K562 (cell line): ENCODE measurements around the gene DAPK2. TPM values are rescaled to one million over a fixed set of nuclear protein-coding genes. Genes with fewer than 3 reads are reported as not detected.
A peak's percentile ranks its signal among the peaks of the same experiment; 100 is the strongest.

Experiments used
- BMI1 ChIP-seq: fragments of 150-350 bp; IDR thresholded peaks from 2 replicates; pipeline ENCODE4 v1.6.1; 2014; ENCODE audit warnings: low read length
- DDX20 ChIP-seq: fragments of 450-650 bp; IDR thresholded peaks from 2 replicates; pipeline ENCODE4 v1.6.1; 2016; ENCODE audit warnings: missing genetic modification characterization, low read depth, mild to moderate bottlenecking, missing compliant biosample characterization, moderate library complexity
- HDGF ChIP-seq: fragments of 450-650 bp; IDR thresholded peaks from 2 replicates; pipeline ENCODE4 v1.6.1; 2016
- HNRNPK ChIP-seq: fragments of 200-400 bp; formaldehyde crosslinking; IDR thresholded peaks from one replicate; pipeline ENCODE4 v1.6.1; 2018; ENCODE audit warnings: mild to moderate bottlenecking, low read depth, low read length; ENCODE audit not compliant: poor library complexity, severe bottlenecking
- JUNB ChIP-seq: fragments of 450-650 bp; formaldehyde crosslinking; conservative IDR thresholded peaks from 2 replicates; pipeline ENCODE4 v1.4.0; 2020; ENCODE audit warnings: mild to moderate bottlenecking
- KLF16 ChIP-seq: IDR thresholded peaks from 2 replicates; pipeline ENCODE4 v1.6.1; 2016; ENCODE audit warnings: antibody characterized with exemption
- MAFF ChIP-seq: IDR thresholded peaks from 2 replicates; pipeline ENCODE4 v1.6.1; 2012; ENCODE audit warnings: low read length, improper control_type of control experiment
- OTX1 ChIP-seq: fragments of 450-650 bp; formaldehyde crosslinking; IDR thresholded peaks from 2 replicates; pipeline ENCODE4 v1.4.0; 2022; ENCODE audit warnings: mild to moderate bottlenecking
- RBM25 ChIP-seq: fragments of 200-400 bp; formaldehyde crosslinking; IDR thresholded peaks from 2 replicates; pipeline ENCODE4 v1.6.1; 2018; ENCODE audit warnings: low read length, low read depth, moderate library complexity; ENCODE audit not compliant: severe bottlenecking
- SIN3B ChIP-seq: fragments of 450-650 bp; IDR thresholded peaks from 2 replicates; pipeline ENCODE4 v1.6.1; 2017; ENCODE audit warnings: low read depth, mild to moderate bottlenecking, moderate library complexity
- SOX6 ChIP-seq: fragments of 450-650 bp; IDR thresholded peaks from 2 replicates; pipeline ENCODE4 v1.6.1; 2014; ENCODE audit warnings: mild to moderate bottlenecking
- SRF ChIP-seq, 2 experiments: fragments of 250-450, 450-650 bp in 1 of 2; sonication (Bioruptor Pico) in 1 of 2; sonication (generic) in 1 of 2; formaldehyde crosslinking; IDR thresholded peaks; 2 replicates each; pipeline versions ENCODE4 v1.5.0 to v1.5.1; 2020 to 2022; ENCODE audit warnings: mild to moderate bottlenecking in 1 of 2, missing genetic modification reagents in 1 of 2
- STAG1 ChIP-seq: sonication (generic); formaldehyde crosslinking; IDR thresholded peaks from 2 replicates; pipeline ENCODE4 v1.5.0; 2020; ENCODE audit warnings: missing genetic modification reagents, borderline replicate concordance
- SUPT5H ChIP-seq: fragments of 450-650 bp; IDR thresholded peaks from 2 replicates; pipeline ENCODE4 v1.6.1; 2016
- TCF7 ChIP-seq: sonication (generic); IDR thresholded peaks from 2 replicates; pipeline ENCODE4 v1.6.1; 2016; ENCODE audit warnings: antibody characterized with exemption, borderline replicate concordance
- ZBTB7A ChIP-seq: IDR thresholded peaks from 2 replicates; pipeline ENCODE4 v1.6.1; 2011; ENCODE audit warnings: low read depth, mild to moderate bottlenecking, low read length, moderate library complexity, borderline replicate concordance; ENCODE audit not compliant: control insufficient read depth
- ZNF778 ChIP-seq: fragments of 450-650 bp; formaldehyde crosslinking; IDR thresholded peaks from 2 replicates; pipeline ENCODE4 v1.4.0; 2020; ENCODE audit warnings: mild to moderate bottlenecking, moderate library complexity
- polyA plus RNA-seq, 8 experiments: library from polyadenylated mRNA; depleted of rRNA in 4 of 8; stranded (reverse) in 5 of 8; unstranded in 3 of 8; fragments of >200 nt; fragmentation: Nextera tagmentation in 2 of 8; fragmentation: Illumina TruSeq in 1 of 8; extraction: Ambion mirVana in 2 of 8; extraction: Trizol in 1 of 8; gene quantifications; 2 replicates each; pipeline versions ENCODE4 v1.2.1 to v1.2.3, GENCODE V29; 2011 to 2014; ENCODE audit warnings: inconsistent platforms in 1 of 8, missing spikeins in 1 of 8
- total RNA-seq, 7 experiments: library from RNA; depleted of rRNA in 6 of 7; stranded (reverse); fragments of >200 nt in 6 of 7; fragmentation: Illumina TruSeq in 2 of 7; extraction: Trizol in 2 of 7; gene quantifications; 2 replicates each; pipeline versions ENCODE4 v1.2.1 to v1.2.3, GENCODE V29; 2011 to 2021; ENCODE audit warnings: low replicate concordance in 1 of 7
- TF ChIP-seq, protein P1 (sequence below): IDR thresholded peaks from 2 replicates; pipeline ENCODE4 v1.6.1; 2012; ENCODE audit warnings: low read depth, low read length, improper control_type of control experiment, borderline replicate concordance
- TF ChIP-seq, protein P2 (sequence below): fragments of 450-650 bp; IDR thresholded peaks from 2 replicates; pipeline ENCODE4 v1.6.1; 2018; ENCODE audit not compliant: partially characterized antibody
- TF ChIP-seq, protein P3 (sequence below): fragments of 250-450 bp; sonication (Bioruptor Pico); IDR thresholded peaks from 2 replicates; pipeline ENCODE4 v1.4.0; 2020
- TF ChIP-seq, protein P4 (sequence below): fragments of 250-450 bp; sonication (Bioruptor Pico); IDR thresholded peaks from 2 replicates; pipeline ENCODE4 v1.8.0; 2021; ENCODE audit warnings: mild to moderate bottlenecking, moderate library complexity

DAPK2 gene
- total and polyA plus RNA-seq, 9 of the 15 experiments (the other 6 are each of a cell fraction or from before 2014, with no cell fraction given): 0.14 to 5.2 (median 2.2) TPM

DNA sequence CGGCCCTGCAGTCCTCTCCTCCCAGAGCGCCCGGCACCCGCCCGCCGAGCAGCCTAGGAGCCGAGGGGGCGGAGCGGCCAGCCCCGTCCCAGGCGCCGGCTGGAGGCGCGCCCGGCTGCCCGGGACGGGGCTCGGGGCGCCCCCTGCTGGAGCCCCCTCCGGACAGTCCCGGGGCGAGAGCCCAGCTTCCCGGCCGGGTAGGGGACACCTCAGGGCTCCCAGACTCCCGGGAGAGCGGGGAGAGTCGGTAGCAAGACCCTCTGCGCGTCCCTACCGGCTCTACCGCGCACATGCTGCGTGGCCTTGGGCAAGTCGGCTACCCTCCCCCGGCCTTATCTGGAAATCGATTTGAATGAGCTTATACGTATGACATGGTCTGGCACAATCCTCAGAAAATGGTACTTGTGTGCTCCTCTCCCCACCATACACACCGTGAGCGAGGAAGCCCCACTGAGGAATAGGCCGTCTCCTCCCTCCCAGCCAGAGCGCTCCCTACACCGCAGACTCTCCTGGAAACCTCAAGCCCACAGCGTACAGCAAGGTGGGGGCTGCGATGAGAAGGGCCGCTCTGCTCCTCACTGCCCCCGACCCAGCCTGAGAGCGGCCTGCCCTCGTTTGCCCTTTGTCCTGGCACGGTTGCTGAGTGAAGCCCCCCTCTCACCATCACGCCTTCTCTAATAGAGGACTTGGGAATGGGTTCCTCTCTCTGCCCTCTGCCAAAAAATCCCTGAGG, at the start of gene DAPK2 (continued):
- TF ChIP-seq STAG1: 0 out of 2 replicates have a peak, but pooled peaks have one; percentile 18
- TF ChIP-seq, protein P1, sequence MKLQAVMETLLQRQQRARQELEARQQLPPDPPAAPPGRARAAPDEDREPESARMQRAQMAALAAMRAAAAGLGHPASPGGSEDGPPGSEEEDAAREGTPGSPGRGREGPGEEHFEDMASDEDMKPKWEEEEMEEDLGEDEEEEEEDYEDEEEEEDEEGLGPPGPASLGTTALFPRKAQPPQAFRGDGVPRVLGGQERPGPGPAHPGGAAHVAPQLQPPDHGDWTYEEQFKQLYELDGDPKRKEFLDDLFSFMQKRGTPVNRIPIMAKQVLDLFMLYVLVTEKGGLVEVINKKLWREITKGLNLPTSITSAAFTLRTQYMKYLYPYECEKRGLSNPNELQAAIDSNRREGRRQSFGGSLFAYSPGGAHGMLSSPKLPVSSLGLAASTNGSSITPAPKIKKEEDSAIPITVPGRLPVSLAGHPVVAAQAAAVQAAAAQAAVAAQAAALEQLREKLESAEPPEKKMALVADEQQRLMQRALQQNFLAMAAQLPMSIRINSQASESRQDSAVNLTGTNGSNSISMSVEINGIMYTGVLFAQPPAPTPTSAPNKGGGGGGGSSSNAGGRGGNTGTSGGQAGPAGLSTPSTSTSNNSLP: no peak
- TF ChIP-seq, protein P2, sequence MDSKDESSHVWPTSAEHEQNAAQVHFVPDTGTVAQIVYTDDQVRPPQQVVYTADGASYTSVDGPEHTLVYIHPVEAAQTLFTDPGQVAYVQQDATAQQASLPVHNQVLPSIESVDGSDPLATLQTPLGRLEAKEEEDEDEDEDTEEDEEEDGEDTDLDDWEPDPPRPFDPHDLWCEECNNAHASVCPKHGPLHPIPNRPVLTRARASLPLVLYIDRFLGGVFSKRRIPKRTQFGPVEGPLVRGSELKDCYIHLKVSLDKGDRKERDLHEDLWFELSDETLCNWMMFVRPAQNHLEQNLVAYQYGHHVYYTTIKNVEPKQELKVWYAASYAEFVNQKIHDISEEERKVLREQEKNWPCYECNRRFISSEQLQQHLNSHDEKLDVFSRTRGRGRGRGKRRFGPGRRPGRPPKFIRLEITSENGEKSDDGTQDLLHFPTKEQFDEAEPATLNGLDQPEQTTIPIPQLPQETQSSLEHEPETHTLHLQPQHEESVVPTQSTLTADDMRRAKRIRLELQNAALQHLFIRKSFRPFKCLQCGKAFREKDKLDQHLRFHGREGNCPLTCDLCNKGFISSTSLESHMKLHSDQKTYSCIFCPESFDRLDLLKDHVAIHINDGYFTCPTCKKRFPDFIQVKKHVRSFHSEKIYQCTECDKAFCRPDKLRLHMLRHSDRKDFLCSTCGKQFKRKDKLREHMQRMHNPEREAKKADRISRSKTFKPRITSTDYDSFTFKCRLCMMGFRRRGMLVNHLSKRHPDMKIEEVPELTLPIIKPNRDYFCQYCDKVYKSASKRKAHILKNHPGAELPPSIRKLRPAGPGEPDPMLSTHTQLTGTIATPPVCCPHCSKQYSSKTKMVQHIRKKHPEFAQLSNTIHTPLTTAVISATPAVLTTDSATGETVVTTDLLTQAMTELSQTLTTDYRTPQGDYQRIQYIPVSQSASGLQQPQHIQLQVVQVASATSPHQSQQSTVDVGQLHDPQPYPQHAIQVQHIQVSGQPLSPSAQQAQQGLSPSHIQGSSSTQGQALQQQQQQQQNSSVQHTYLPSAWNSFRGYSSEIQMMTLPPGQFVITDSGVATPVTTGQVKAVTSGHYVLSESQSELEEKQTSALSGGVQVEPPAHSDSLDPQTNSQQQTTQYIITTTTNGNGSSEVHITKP: no peak
- no peak for TF ChIP-seq ZNF778
- TF ChIP-seq, protein P3, sequence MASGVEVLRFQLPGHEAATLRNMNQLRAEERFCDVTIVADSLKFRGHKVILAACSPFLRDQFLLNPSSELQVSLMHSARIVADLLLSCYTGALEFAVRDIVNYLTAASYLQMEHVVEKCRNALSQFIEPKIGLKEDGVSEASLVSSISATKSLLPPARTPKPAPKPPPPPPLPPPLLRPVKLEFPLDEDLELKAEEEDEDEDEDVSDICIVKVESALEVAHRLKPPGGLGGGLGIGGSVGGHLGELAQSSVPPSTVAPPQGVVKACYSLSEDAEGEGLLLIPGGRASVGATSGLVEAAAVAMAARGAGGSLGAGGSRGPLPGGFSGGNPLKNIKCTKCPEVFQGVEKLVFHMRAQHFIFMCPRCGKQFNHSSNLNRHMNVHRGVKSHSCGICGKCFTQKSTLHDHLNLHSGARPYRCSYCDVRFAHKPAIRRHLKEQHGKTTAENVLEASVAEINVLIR (CRISPR knock-in tag): no peak
- TF ChIP-seq OTX1: no peak
- no peak for TF ChIP-seq SRF (CRISPR knock-in tag; IDR thresholded peaks at IDR 0.05)
- TF ChIP-seq BMI1: no peak
- TF ChIP-seq KLF16: no peak
- no peak for TF ChIP-seq MAFF
- no peak for TF ChIP-seq SOX6
- peak; percentile 45; the same call in 1 of the 2 replicates for TF ChIP-seq SIN3B
- TF ChIP-seq JUNB (CRISPR knock-in tag): no peak
- no peak for TF ChIP-seq HNRNPK
- peak; percentile 65; the same call in 1 of the 2 replicates for TF ChIP-seq ZBTB7A
- TF ChIP-seq, protein P4, sequence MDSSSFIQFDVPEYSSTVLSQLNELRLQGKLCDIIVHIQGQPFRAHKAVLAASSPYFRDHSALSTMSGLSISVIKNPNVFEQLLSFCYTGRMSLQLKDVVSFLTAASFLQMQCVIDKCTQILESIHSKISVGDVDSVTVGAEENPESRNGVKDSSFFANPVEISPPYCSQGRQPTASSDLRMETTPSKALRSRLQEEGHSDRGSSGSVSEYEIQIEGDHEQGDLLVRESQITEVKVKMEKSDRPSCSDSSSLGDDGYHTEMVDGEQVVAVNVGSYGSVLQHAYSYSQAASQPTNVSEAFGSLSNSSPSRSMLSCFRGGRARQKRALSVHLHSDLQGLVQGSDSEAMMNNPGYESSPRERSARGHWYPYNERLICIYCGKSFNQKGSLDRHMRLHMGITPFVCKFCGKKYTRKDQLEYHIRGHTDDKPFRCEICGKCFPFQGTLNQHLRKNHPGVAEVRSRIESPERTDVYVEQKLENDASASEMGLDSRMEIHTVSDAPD (CRISPR knock-in tag): no peak
- TF ChIP-seq SUPT5H: no peak
- TF ChIP-seq DDX20 (tag): no peak
- no peak for TF ChIP-seq HDGF
- TF ChIP-seq TCF7: no peak
- TF ChIP-seq RBM25: no peak
